ENCODE measurements around the gene DDX56. TPM values are rescaled to one million over a fixed set of nuclear protein-coding genes. Genes with fewer than 3 reads are reported as not detected.

Gene DDX56
- total and polyA plus RNA-seq, 2 donors (not counting 1 experiment from before 2014, with no cell fraction given), result 36.0 to 44.4 TPM

GRCh38 chr7:44604941-44605340, 31.2 kb upstream of the DDX56 start:
- Histone ChIP-seq H3K4me1 (ENCODE audit: control insufficient read depth, extremely low read depth, insufficient read depth, low read length) (no peaks in the 10 kb centered on the region), H2AFZ (ENCODE audit: low read length) (no peak overlapping the region), H3K4me2 (ENCODE audit: extremely low read depth, insufficient read depth, low read length) (no peak overlapping the region), H4K20me1 (ENCODE audit: control insufficient read depth, extremely low read depth, insufficient read depth, low read length) (no peaks in the 10 kb centered on the region), H3K27ac (ENCODE audit: insufficient read depth, low read length) (no peak overlapping the region), H3K36me3 (ENCODE audit: control insufficient read depth, insufficient read depth, low read length) (no peaks in the 10 kb centered on the region), H3K9ac (ENCODE audit: insufficient read depth, low read length) (no peak overlapping the region), H3K79me2 (ENCODE audit: control insufficient read depth, insufficient read depth, low read length) (peaks cover 29% of the 10 kb centered on the region), H3K4me3 (replicated peaks in 1 of 4; ENCODE audit: control extremely low read depth in 1 of 4, insufficient read depth in 1 of 4, low read depth in 3 of 4, low read length in 4 of 4) (no peak overlapping the region), H3K27me3 (ENCODE audit: control insufficient read depth, insufficient read depth, low read length) (peaks cover 2% of the 10 kb centered on the region), H3K9me3 (ENCODE audit: control insufficient read depth, insufficient read depth, low read depth, low read length) (no peaks in the 10 kb centered on the region)
- TF ChIP-seq CTCF (conservative IDR thresholded peaks at IDR 0.05 in 1 of 2, IDR thresholded peaks at IDR 0.05 in 1 of 2; ENCODE audit: low read depth in 1 of 2, low read length in 2 of 2), result no peak
- no peak for TF ChIP-seq EZH2 (IDR thresholded peaks at IDR 0.05; ENCODE audit: low read length, missing control alignments)
- DNase-seq (ENCODE audit: low read depth in 2 of 2), result no peak

DNA sequence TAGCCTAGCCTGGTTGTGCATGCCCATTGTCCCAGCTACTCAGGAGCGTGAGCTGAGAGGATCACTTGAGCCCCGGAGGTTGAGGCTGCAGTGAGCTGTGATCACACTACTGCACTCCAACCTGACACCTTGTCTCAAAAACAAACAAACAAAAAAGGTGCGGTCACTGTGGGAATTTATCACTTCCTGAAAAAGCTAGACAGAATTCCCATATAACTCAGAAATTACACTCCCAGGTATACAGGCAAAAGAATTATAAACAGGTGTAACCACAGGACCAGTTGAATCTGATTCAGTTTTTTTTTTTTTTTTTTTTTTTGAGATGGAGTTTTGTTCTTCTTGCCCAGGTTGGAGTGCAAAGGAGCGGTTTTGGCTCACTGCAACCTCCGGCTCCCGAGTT, 29.5 kb upstream of the DDX56 start:
- Histone ChIP-seq H3K4me1 (ENCODE audit: control insufficient read depth, extremely low read depth, insufficient read depth, low read length) (no peaks in the 10 kb centered on the region), H3K4me3 (replicated peaks in 1 of 4; ENCODE audit: control extremely low read depth in 1 of 4, insufficient read depth in 1 of 4, low read depth in 3 of 4, low read length in 4 of 4) (no peak overlapping the region), H3K9me3 (ENCODE audit: control insufficient read depth, insufficient read depth, low read depth, low read length) (no peaks in the 10 kb centered on the region), H3K27ac (ENCODE audit: insufficient read depth, low read length) (no peak overlapping the region), H3K9ac (ENCODE audit: insufficient read depth, low read length) (no peak overlapping the region), H3K27me3 (ENCODE audit: control insufficient read depth, insufficient read depth, low read length) (peaks cover 2% of the 10 kb centered on the region), H2AFZ (ENCODE audit: low read length) (no peak overlapping the region), H3K4me2 (ENCODE audit: extremely low read depth, insufficient read depth, low read length) (no peak overlapping the region), H3K36me3 (ENCODE audit: control insufficient read depth, insufficient read depth, low read length) (no peaks in the 10 kb centered on the region), H3K79me2 (ENCODE audit: control insufficient read depth, insufficient read depth, low read length) (peaks cover 13% of the 10 kb centered on the region), H4K20me1 (ENCODE audit: control insufficient read depth, extremely low read depth, insufficient read depth, low read length) (no peaks in the 10 kb centered on the region)
- no peak for DNase-seq (ENCODE audit: low read depth in 2 of 2)
- TF ChIP-seq EZH2 (IDR thresholded peaks at IDR 0.05; ENCODE audit: low read length, missing control alignments) (no peak), CTCF (conservative IDR thresholded peaks at IDR 0.05 in 1 of 2, IDR thresholded peaks at IDR 0.05 in 1 of 2; ENCODE audit: low read depth in 1 of 2, low read length in 2 of 2) (no peak)

DNA sequence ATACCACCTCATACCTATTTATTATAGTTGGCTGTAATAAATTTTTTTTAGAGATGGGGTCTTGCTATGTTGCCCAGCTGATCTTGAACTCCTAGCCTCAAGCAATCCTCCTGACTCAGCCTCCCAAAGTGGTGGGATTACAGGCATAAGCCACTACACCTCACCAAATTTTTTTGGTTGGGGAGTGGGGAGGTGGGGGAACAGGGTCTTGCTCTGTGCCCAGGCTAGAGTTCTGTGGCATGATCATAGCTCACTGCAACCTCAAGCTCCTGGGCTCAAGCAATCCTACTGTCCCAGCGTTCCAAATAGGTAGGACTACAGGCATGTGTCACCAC, 28.8 kb upstream of the DDX56 start:
- Histone ChIP-seq H3K9me3 (ENCODE audit: control insufficient read depth, insufficient read depth, low read depth, low read length) (no peaks in the 10 kb centered on the region), H3K27ac (ENCODE audit: insufficient read depth, low read length) (no peak overlapping the region), H3K79me2 (ENCODE audit: control insufficient read depth, insufficient read depth, low read length) (peaks cover 7% of the 10 kb centered on the region), H3K4me3 (replicated peaks in 1 of 4; ENCODE audit: control extremely low read depth in 1 of 4, insufficient read depth in 1 of 4, low read depth in 3 of 4, low read length in 4 of 4) (no peak overlapping the region), H3K4me2 (ENCODE audit: extremely low read depth, insufficient read depth, low read length) (no peak overlapping the region), H4K20me1 (ENCODE audit: control insufficient read depth, extremely low read depth, insufficient read depth, low read length) (no peaks in the 10 kb centered on the region), H2AFZ (ENCODE audit: low read length) (no peak overlapping the region), H3K4me1 (ENCODE audit: control insufficient read depth, extremely low read depth, insufficient read depth, low read length) (no peaks in the 10 kb centered on the region), H3K9ac (ENCODE audit: insufficient read depth, low read length) (no peak overlapping the region), H3K36me3 (ENCODE audit: control insufficient read depth, insufficient read depth, low read length) (no peaks in the 10 kb centered on the region), H3K27me3 (ENCODE audit: control insufficient read depth, insufficient read depth, low read length) (peaks cover 2% of the 10 kb centered on the region)
- no peak for DNase-seq (ENCODE audit: low read depth in 2 of 2)
- TF ChIP-seq EZH2 (IDR thresholded peaks at IDR 0.05; ENCODE audit: low read length, missing control alignments), result no peak
- no peak for TF ChIP-seq CTCF (conservative IDR thresholded peaks at IDR 0.05 in 1 of 2, IDR thresholded peaks at IDR 0.05 in 1 of 2; ENCODE audit: low read depth in 1 of 2, low read length in 2 of 2)

Data from fibroblast of lung (primary cell).